ES-I3 (cell line): Measurements from ENCODE around the gene MIA3.
"Not testable (repeated sequence)": the region's sequence is repeated elsewhere in the genome, so short reads cannot be mapped to it uniquely, and the experiment has no call there.

ENCODE experiments used
- H3K36me3 ChIP-seq: 2 replicates; pipeline ENCODE4 v1.6.1; 2013; ENCODE audit warnings: mild to moderate bottlenecking, low read length, control low read depth, moderate library complexity; ENCODE audit not compliant: insufficient read depth
- H3K4me1 ChIP-seq: 2 replicates; pipeline ENCODE4 v1.6.1; 2013; ENCODE audit warnings: mild to moderate bottlenecking, control low read depth, low read length; ENCODE audit not compliant: insufficient read depth
- H3K9ac ChIP-seq: 2 replicates; pipeline ENCODE4 v1.6.1; 2013; ENCODE audit warnings: low read depth, mild to moderate bottlenecking, low read length, moderate library complexity
- H3K9me3 ChIP-seq: 2 replicates; pipeline ENCODE4 v1.6.1; 2013; ENCODE audit warnings: mild to moderate bottlenecking, low read length, moderate library complexity; ENCODE audit not compliant: control insufficient read depth, insufficient read depth

MIA3 gene

DNA sequence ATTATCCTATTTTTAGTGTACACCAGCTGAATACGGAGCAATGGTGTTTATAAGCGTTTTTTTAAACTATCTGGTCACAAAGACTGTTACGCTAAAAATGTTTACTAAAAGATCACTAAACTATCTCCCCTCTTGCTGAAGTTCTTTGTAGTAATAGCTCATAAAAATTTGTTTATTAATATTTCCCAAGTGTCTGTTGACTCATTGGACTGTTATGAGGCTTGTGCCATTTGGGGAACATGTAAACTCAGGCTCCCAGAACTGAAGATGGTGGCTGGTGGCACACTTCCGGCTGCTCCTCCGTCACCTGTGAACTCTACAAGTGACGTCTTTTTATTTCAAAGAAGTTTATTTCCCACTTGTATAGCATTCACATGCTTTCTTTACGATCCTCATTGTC, 48.1 kb downstream of the MIA3 start:
- Histone ChIP-seq H3K36me3 (peaks cover 24% of the 10 kb centered on the region; the same call in 1 of the 2 replicates), H3K4me1 (no peaks in the 10 kb centered on the region), H3K9ac (no peak overlapping the region), H3K9me3 (no peaks in the 10 kb centered on the region)

DNA sequence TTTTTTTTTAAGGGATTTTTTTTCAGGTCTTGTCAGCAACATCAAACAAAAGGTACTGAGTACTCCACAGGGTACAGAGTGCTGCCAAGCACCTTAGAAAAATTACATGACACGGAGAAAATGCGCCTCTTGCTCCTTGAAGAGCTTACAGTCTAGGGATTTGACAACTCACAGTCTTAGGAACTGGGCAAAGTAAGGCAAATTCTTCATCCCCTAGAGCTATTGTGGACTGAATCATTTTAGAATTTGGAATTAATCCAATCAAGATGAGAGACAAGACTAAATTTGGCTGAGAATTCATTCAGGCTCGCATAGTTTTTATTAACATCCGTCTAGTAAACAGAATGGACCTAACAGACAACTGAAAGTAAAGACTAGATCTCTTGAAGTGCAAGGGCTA, 50.3 kb downstream of the MIA3 start:
- H3K9me3 ChIP-seq, H3K9ac ChIP-seq, H3K4me1 ChIP-seq: not testable (repeated sequence)
- H3K36me3 ChIP-seq, result peaks cover 21% of the 10 kb centered on the region

DNA sequence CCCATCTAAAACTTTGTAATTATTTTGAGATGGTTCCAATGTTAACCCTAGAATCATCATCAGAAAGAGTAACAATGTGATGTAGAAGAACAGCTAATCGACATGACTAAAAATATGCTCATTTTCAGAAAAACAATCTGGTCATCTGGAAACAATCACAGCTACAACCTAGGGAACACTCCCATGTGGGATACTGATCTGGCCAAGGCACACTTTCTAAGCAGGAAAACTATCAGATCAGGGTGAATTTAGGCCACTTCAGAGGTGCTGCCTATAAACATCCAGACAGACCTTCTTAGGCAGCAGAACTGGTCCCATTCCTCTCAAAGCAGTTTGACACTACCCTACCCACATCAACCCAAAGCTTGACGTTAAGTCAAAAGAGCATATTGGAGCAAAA, 51.2 kb downstream of the MIA3 start:
- not testable (repeated sequence) for H3K4me1 ChIP-seq, H3K9me3 ChIP-seq, H3K9ac ChIP-seq
- peaks cover 18% of the 10 kb centered on the region for H3K36me3 ChIP-seq

DNA sequence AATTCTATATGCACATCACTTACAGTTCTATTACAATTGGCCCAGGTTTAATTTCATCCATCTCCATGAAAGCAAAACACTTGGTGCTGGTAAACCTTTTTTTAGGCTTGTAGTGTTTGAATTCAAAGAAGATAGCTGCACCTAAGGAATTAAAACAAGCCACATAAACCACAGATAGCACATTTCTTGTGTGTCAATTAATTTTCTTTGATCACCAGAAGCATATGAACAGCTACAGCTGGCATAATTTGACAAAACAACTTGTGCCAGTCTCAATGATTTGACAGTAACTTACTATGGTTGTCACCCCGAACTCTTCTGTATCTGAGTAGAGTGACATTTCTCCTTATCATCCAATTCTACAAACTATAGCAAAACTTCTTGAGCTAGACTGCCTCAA, 52.2 kb downstream of the MIA3 start:
- Histone ChIP-seq H3K36me3 (peaks cover 14% of the 10 kb centered on the region), H3K4me1 (no peaks in the 10 kb centered on the region), H3K9ac (no peak overlapping the region), H3K9me3 (no peaks in the 10 kb centered on the region)

DNA sequence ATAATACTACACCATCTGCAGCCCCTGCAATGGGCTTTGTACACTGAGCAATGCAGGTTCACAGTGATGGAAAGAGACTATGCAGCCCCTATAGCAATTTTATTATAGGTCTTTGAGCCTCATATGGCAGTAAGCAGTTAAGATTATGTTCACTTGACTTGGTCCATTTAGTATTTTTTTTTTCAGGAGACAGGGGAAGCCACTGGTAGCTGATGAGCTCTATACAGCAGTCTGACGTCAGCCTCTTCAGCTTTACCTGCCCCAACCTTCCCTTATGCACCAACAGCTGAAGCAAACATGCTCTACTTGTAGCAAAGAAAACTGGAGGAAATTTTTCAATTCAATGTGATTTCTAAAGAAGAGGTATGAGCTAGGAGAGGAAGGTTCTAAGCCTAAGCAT, 62.2 kb downstream of the MIA3 start:
- Histone ChIP-seq H3K9ac (no peak overlapping the region), H3K9me3 (no peaks in the 10 kb centered on the region), H3K36me3 (no peaks in the 10 kb centered on the region), H3K4me1 (no peaks in the 10 kb centered on the region)

DNA sequence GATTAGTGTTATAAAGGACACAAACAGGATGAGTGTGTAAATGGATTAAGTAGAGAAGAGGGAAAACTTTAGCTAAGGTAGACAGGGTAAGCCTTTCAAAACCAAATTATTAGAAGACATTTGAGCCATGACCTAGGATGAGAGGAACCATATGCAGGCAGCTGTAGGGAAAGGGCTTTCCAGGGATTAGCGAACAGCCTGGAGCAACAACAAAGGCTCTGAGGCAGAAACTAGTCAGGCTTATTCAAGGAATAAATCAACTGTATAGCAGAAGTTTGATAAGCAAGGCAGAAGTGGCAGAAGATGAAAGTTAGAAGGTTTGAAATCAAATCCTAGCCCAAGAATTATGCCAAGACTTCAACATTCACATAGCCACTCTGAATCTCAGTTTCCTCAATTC, 73.1 kb downstream of the MIA3 start:
- H3K4me1 ChIP-seq, result no peaks in the 10 kb centered on the region
- 0 out of 2 replicates have a peak, but pooled peaks cover 3% of the 10 kb centered on the region for H3K36me3 ChIP-seq
- no peaks in the 10 kb centered on the region for H3K9me3 ChIP-seq
- H3K9ac ChIP-seq, result no peak overlapping the region

DNA sequence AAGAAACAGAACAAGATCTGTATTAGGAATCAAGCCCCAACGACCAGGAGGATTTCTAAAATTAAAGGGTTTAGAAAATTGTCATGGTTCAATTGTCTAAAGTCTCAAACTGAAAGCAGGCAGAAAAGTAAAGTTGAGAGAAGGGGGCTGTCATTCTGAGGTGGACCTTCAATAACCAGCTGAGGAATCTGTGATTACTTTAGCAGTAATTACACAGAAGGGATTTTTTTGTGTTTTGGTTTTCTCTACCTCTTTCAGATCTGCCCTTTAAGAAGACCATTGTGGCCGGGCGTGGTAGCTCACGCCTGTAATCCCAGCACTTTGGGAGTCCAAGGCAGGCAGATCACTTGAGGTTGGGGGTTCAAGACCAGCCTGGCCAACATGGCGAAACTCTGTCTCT, 77.0 kb downstream of the MIA3 start:
- Histone ChIP-seq H3K9me3 (no peaks in the 10 kb centered on the region), H3K36me3 (0 out of 2 replicates have a peak, but pooled peaks cover under 1% of the 10 kb centered on the region), H3K9ac (no peak overlapping the region), H3K4me1 (no peaks in the 10 kb centered on the region)

DNA sequence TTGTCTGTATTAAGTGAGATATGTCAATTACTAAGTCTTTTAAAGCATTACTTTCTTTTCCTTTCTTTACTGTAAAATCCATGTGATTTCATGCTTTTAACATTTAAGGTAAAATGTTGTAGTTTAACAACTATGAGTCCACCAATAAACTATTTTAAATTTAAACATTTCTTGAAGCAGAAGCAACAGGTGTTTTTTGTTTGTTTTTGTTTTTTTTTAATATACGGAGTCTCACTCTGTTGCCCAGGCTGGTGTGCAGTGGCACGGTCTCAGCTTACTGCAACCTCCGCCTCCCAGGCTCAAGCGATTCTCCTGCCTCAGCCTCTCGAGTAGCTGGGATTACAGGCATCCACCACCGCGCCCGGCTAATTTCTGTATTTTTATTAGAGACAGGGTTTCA, 78.8 kb downstream of the MIA3 start:
- Histone ChIP-seq H3K9ac (no peak overlapping the region), H3K4me1 (no peaks in the 10 kb centered on the region), H3K9me3 (no peaks in the 10 kb centered on the region), H3K36me3 (peaks cover 3% of the 10 kb centered on the region; the same call in 1 of the 2 replicates)

DNA sequence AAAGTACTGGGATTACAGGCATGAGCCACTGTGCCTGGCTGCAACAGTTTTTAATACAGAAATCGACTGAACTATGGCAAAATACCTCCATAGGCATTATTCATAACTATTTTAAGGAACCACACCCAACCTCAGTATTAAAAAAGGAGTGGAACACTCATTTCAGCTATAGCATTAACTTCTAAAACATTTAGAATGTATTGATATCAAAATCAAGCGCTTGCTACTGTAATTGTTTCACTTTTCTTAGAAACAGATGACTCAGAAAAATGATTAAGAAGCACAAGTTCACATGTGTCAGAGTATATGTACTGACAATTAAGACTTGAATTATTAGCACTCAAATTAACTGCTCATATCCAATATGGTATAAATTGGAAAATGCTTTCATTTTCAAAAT, 79.3 kb downstream of the MIA3 start:
- no peak overlapping the region for H3K9ac ChIP-seq
- no peaks in the 10 kb centered on the region for H3K9me3 ChIP-seq
- H3K4me1 ChIP-seq, result no peaks in the 10 kb centered on the region
- H3K36me3 ChIP-seq, result peaks cover 3% of the 10 kb centered on the region; the same call in 1 of the 2 replicates

DNA sequence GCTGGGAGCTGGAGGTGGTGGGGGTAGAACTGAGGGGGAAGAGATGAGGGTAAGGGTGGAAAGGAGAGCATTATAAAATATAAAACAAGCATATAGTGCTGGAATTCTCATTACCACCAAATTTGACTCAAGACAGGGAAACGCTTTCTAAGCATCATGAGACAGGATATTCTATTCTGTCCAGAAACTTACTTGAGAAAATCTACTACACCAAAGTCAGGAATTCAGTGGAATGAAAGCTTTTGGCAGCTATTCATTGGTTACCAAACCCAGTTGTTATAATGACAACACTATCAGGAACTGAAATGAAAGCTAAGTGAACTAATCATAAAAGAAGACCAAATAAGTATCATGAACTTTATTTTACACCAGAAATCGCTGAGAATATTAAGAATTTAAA, 79.9 kb downstream of the MIA3 start:
- no peaks in the 10 kb centered on the region for H3K9me3 ChIP-seq
- H3K4me1 ChIP-seq, result no peaks in the 10 kb centered on the region
- peaks cover 4% of the 10 kb centered on the region; the same call in 1 of the 2 replicates for H3K36me3 ChIP-seq
- H3K9ac ChIP-seq, result no peak overlapping the region

DNA sequence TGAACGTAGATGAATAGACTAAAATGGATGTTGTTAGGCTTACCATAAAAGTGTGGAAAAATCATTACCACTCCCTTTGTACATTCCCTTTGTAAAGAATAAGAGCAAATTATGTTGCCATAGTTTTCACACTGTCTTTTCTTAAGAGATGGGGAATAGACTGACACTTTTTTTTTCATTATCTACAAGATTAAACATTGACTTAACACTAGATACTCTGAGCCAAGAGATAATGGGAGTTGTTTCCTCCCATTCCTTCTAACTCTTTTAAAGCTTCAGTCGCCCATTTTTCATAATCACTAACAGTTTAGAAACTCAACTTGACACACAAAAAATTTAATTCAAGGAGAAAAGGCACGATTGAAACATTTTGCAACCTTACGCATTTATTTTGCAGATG, 84.3 kb downstream of the MIA3 start:
- H3K36me3 ChIP-seq, result peaks cover 6% of the 10 kb centered on the region; the same call in 1 of the 2 replicates
- no peak overlapping the region for H3K9ac ChIP-seq
- H3K9me3 ChIP-seq, result no peaks in the 10 kb centered on the region
- H3K4me1 ChIP-seq, result no peaks in the 10 kb centered on the region

DNA sequence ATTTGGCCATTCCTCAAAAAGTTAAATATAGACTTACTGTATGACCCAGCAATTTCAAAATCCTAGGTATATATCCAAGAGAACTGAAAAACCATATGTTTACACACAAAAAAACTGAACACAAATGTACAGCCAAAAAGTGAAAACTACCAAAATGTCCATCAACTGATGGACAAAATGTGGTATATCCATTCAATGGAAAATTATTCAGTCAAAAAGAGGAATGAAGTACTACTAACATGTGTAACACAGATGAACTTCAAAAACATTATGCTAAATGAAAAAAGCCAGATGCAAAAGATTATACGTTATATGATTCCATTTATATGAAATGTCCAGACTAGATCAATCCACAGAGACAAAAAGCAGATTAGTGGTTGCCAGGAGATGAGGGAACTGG, 86.4 kb downstream of the MIA3 start:
- Histone ChIP-seq H3K4me1 (no peaks in the 10 kb centered on the region), H3K9ac (no peak overlapping the region), H3K9me3 (no peaks in the 10 kb centered on the region), H3K36me3 (peaks cover 6% of the 10 kb centered on the region; the same call in 1 of the 2 replicates)

DNA sequence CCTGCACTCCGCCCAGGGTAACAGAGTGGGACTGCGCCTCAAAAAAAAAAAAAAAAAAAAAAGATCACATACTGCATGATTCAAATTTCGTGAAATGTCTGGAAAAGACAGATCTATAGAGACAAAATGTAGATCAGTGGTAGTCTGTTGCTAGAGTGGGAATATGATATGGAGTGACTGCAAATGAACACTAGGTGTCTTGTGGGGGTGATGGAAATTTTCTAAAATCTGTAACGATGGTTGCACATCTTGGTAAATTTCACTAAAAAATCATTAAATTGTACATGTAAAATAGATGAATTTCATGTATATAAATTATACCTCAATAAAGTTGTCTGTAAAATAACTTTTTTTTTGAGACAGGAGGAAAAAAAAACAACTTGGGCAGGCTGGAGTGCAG, 88.9 kb downstream of the MIA3 start:
- Histone ChIP-seq H3K9me3 (no peaks in the 10 kb centered on the region), H3K9ac (no peak overlapping the region), H3K4me1 (peaks cover 6% of the 10 kb centered on the region; the same call in 1 of the 2 replicates), H3K36me3 (0 out of 2 replicates have a peak, but pooled peaks cover 3% of the 10 kb centered on the region)

DNA sequence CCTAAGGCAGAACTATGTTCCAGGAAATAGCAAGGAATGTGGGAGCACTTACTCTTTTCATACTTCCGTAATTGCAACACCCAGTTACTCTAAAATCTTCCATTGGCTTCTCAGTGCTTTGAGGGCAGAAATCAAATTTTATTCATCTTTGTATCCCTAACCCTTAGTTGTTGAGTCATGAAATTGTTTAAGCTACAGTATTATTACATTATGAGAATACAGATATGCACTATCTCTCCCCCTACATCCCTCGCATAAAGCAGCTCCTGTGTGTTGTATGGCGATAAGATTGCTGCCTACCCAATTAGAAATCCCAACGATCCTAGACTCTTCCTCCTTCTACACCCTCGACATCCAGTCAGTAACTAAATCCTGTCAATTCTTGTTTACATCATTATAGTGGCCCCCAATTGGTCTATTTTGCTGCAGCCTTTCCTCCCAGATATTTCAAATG, 91.8 kb downstream of the MIA3 start:
- Histone ChIP-seq H3K9ac (no peak overlapping the region), H3K9me3 (no peaks in the 10 kb centered on the region), H3K36me3 (no peaks in the 10 kb centered on the region), H3K4me1 (peaks cover 6% of the 10 kb centered on the region; the same call in 1 of the 2 replicates)

DNA sequence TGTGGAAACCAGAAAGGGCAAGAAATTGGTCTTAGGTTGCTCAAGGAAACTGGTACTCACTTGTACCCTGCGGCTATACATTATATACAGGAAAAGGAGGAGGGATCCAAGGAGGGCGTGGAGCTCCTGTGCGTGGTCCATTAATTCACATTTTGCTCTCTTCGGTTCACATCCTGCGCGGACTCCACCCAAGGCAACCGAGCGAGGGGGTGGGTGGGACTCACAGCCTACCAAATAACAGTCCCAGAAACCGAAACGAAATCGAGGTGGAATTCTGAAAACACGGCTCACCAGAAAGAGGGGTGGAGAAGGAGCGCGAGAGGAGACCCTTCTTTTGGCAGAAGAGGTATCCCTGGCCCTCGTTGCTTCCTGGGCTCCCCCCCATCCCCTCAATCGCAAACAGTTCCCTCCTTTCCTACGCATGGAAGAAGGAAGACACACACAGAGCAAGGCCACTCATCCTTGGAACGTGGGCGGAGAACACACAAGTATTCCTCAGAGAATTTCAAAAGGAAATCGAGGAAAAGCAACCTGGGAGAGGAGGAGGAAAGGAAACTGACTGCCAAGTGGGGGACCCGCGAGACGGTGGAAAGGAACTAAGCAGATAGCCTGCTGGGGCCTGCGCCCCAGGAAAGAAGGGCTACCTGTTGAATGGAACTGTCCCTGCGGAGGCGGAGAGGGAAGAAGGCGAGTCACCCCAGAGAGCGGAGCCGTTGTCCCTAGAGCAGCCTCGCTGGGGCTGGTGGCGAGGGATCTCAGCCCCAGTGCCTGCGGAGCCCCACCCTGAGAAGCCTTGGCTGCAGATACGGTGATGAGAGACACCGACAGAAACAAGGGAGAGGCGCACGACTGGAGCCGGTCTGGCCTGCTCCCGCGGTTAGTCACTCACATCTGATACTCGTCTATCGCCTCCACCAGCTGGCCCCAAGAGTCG, 93.7 kb downstream of the MIA3 start:
- peak overlapping the region; percentile 97 for H3K9ac ChIP-seq
- H3K9me3 ChIP-seq, result no peaks in the 10 kb centered on the region
- H3K36me3 ChIP-seq, result no peaks in the 10 kb centered on the region
- peaks cover 6% of the 10 kb centered on the region; the same call in 1 of the 2 replicates for H3K4me1 ChIP-seq
